HEK293T (cell line): Measurements from ENCODE around the gene EDRF1.

Experiments
- CTCF ChIA-PET: fragments of 350-600 bp; formaldehyde crosslinking; extraction: SDS; loops from one replicate; lab custom pipeline; 2021; ENCODE audit warnings: antibody characterized with exemption, inconsistent platforms; lab: Yijun Ruan, JAX
- POLR2A ChIA-PET: fragments of 350-600 bp; formaldehyde crosslinking; extraction: SDS; loops from one replicate; lab custom pipeline; 2020; ENCODE audit warnings: antibody characterized with exemption, inconsistent platforms; lab: Yijun Ruan, JAX
- DNase-seq: peaks from one replicate; pipeline ENCODE4 v3.0.0; 2012; ENCODE audit warnings: mixed read lengths; ENCODE audit errors: extremely low spot score
- ARNT ChIP-seq: fragments of 450-650 bp; IDR thresholded peaks from 2 replicates; pipeline ENCODE4 v1.6.1; 2017; ENCODE audit warnings: mild to moderate bottlenecking
- BHLHE40 ChIP-seq: fragments of 450-650 bp; IDR thresholded peaks from 2 replicates; pipeline ENCODE4 v1.6.1; 2016; ENCODE audit warnings: mild to moderate bottlenecking, moderate library complexity, borderline replicate concordance
- CTBP1 ChIP-seq: fragments of 450-650 bp; IDR thresholded peaks from 2 replicates; pipeline ENCODE4 v1.6.1; 2016; ENCODE audit warnings: borderline replicate concordance
- ELF4 ChIP-seq: fragments of 450-650 bp; IDR thresholded peaks from 2 replicates; pipeline ENCODE4 v1.6.1; 2017; ENCODE audit warnings: antibody characterized with exemption
- FOXA1 ChIP-seq: fragments of 450-650 bp; IDR thresholded peaks from 2 replicates; pipeline ENCODE4 v1.6.1; 2016; ENCODE audit warnings: mild to moderate bottlenecking
- FOXK2 ChIP-seq: fragments of 450-650 bp; IDR thresholded peaks from 2 replicates; pipeline ENCODE4 v1.6.1; 2016; ENCODE audit warnings: mild to moderate bottlenecking
- FOXM1 ChIP-seq: fragments of 450-650 bp; IDR thresholded peaks from 2 replicates; pipeline ENCODE4 v1.6.1; 2017; ENCODE audit warnings: mild to moderate bottlenecking, borderline replicate concordance
- HDGF ChIP-seq: fragments of 450-650 bp; IDR thresholded peaks from 2 replicates; pipeline ENCODE4 v1.6.1; 2017; ENCODE audit warnings: antibody characterized with exemption, borderline replicate concordance
- L3MBTL2 ChIP-seq: fragments of 450-650 bp; conservative IDR thresholded peaks from 2 replicates; pipeline ENCODE4 v1.6.1; 2016; ENCODE audit warnings: mild to moderate bottlenecking
- LEF1 ChIP-seq: fragments of 450-650 bp; IDR thresholded peaks from 2 replicates; pipeline ENCODE4 v1.6.1; 2017; ENCODE audit warnings: mild to moderate bottlenecking, borderline replicate concordance
- NFRKB ChIP-seq: fragments of 450-650 bp; IDR thresholded peaks from 2 replicates; pipeline ENCODE4 v1.6.1; 2016; ENCODE audit warnings: mild to moderate bottlenecking, moderate library complexity
- SP1 ChIP-seq: fragments of 450-650 bp; IDR thresholded peaks from 2 replicates; pipeline ENCODE4 v1.6.1; 2017
- SUZ12 ChIP-seq: fragments of 450-650 bp; IDR thresholded peaks from 2 replicates; pipeline ENCODE4 v1.6.1; 2016; ENCODE audit warnings: mild to moderate bottlenecking
- TARDBP ChIP-seq: fragments of 450-650 bp; IDR thresholded peaks from 2 replicates; pipeline ENCODE4 v1.6.1; 2016
- ZNF384 ChIP-seq: fragments of 450-650 bp; IDR thresholded peaks from 2 replicates; pipeline ENCODE4 v1.6.1; 2016
- TF ChIP-seq, protein P1 (sequence below): fragments of 450-650 bp; IDR thresholded peaks from 2 replicates; pipeline ENCODE4 v1.6.1; 2016

The EDRF1 gene

DNA sequence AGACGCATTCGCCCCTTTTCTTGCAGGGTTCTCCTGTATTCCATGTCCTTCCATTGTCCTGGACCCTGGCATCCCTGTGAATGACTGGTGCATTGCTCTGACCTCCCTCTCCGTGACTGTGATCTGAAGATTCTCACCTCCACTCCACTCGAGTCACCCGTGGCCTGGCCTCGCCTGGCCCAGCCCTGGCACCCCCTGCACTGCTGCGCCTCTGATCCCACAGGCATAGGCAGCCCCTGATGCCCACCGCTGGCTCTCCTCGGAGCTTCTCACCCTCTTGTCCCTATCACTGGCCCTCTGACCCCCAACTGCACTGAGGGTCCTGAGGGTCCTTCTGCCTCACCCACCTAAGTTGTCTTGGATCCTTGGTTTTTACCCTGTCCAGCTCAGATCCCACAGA is 58.3 kb downstream of the EDRF1 start:
- CTCF ChIA-PET: no interaction called here
- DNase-seq: no peak
- POLR2A ChIA-PET: no interaction called here
- no peak for TF ChIP-seq TARDBP
- no peak for TF ChIP-seq ELF4
- no peak for TF ChIP-seq LEF1
- TF ChIP-seq CTBP1: no peak
- TF ChIP-seq L3MBTL2: no peak
- TF ChIP-seq SP1: no peak
- TF ChIP-seq ARNT: no peak
- no peak for TF ChIP-seq HDGF
- no peak for TF ChIP-seq FOXA1
- no peak for TF ChIP-seq FOXK2
- TF ChIP-seq SUZ12: no peak
- TF ChIP-seq, protein P1, sequence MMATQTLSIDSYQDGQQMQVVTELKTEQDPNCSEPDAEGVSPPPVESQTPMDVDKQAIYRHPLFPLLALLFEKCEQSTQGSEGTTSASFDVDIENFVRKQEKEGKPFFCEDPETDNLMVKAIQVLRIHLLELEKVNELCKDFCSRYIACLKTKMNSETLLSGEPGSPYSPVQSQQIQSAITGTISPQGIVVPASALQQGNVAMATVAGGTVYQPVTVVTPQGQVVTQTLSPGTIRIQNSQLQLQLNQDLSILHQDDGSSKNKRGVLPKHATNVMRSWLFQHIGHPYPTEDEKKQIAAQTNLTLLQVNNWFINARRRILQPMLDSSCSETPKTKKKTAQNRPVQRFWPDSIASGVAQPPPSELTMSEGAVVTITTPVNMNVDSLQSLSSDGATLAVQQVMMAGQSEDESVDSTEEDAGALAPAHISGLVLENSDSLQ: no peak
- no peak for TF ChIP-seq BHLHE40
- no peak for TF ChIP-seq FOXM1
- TF ChIP-seq ZNF384: no peak
- no peak for TF ChIP-seq NFRKB

DNA sequence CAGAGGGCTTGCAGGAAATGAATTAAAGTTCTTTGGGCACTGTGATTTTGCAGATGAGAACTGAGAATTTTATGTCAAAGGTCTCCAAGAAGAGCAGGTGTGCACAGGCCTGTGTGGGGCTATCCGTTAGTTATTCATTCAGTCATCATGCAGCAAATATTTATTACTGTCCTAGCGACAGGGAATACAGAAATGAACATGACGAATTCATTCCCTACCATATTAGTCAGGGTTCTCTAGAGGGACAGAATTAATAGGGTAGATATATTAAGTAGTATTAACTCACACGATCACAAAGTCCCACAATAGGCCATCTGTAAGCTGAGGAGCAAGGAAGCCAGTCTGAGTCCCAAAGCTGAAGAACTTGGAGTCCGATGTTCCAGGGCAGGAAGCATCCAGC is 59.0 kb downstream of the EDRF1 start:
- DNase-seq: no peak

DNA sequence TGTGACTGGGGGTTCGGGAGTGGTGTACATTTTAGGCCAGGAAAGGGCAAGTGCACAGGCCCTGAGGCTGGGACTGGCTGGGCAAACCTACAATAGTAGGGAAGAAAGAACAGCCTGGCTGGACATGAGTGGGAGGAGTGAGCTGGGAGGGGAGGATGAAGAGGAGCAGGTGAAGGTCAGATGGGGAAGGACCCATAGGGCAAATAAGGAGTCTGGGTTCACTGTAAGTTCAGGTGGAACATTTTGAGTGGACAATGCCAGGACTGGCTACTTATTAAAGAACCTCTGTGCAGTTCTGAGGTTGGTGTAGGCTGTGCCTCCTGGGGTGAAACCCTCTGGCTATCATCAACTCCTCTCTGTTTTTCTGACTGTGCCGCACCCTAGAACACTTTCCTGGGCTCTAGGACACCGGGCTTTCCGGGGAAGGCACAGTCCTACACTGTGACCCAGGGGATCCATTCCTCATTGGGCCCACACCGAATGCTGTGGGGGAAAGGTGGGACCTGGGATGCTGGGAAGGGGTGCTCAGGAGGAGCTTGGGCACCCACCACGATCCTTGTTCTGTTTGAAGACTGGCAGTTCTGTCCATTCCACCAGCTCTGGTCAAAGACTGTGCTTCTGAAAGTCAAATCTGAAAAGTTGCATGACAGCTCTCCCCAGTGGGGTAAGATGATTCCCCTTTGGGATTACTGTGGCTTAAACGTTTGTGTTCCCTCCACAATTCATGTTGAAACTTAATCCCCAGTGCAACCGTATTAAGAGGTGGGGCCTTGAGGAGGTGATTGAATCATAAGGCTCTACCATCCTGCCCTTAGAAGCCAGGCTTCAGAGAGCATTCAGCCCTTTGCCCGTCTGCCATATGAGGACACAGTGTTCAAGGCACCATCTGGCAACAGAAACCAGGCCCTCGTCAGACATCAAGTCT is 60.2 kb downstream of the EDRF1 start:
- CTCF ChIA-PET: no interaction called here
- POLR2A ChIA-PET: no interaction called here
- TF ChIP-seq SP1 (no peak), ARNT (no peak), CTBP1 (no peak), BHLHE40 (no peak), FOXK2 (no peak), TARDBP (no peak)
- DNase-seq: no peak

More for the DNA sequence above, 59.0 kb downstream of the EDRF1 start:
- TF ChIP-seq SUZ12 (no peak), ARNT (no peak), LEF1 (no peak), FOXM1 (no peak), CTBP1 (no peak), ELF4 (no peak), ZNF384 (no peak), FOXA1 (no peak), L3MBTL2 (no peak), SP1 (no peak), NFRKB (no peak), TARDBP (no peak), BHLHE40 (no peak)
- TF ChIP-seq, protein P1: no peak
- ChIA-PET CTCF (no interaction called here), POLR2A (no interaction called here)

DNA sequence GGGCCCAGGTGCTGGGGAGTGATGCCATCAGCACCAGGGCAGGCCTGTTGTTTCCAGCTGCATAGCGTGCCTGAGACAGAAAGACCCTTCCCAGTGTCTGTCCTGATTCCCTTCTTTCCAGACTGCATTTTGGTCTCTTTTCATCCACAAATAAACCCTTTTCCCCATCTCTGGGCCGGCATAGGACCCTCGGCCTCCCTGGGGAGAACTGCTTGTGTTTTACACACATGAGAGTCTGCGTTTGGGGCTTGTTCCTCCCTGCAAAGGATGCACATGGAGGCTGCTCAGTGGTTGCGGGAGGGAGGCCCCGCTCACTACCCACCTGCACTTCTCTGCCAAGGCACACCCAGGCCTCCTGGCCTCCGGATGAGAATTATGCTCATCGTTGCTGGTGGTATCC is 61.9 kb downstream of the EDRF1 start:
- CTCF ChIA-PET: no interaction called here
- POLR2A ChIA-PET: no interaction called here
- TF ChIP-seq NFRKB (no peak), ELF4 (no peak), BHLHE40 (no peak), SP1 (no peak), LEF1 (no peak), FOXK2 (no peak), FOXA1 (no peak), ZNF384 (no peak), ARNT (no peak), SUZ12 (no peak), L3MBTL2 (no peak), TARDBP (no peak), FOXM1 (no peak), CTBP1 (no peak), HDGF (no peak)
- TF ChIP-seq, protein P1: no peak
- no peak for DNase-seq

DNA sequence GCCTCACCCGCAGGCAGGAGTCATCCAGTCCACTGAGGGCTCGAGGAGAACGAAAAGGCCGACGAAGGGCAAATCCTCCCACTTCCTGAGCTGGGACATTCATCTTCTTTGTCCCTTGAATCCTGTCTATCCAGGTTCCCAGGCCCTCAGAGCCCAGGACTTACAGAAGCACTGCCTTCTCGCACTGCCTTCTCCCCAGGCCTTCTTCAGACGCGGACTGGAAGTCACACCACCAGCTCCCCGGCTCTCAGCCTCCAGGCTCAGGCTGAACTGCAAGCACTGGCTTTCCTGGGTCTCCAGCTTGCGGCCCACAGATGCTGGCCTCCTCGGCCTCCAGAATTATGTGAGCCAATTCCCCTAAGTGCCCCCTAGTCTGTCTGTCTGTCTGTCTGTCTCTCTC is 62.5 kb downstream of the EDRF1 start:
- ChIA-PET CTCF (no interaction called here), POLR2A (no interaction called here)
- TF ChIP-seq SP1 (no peak), BHLHE40 (no peak), HDGF (no peak), LEF1 (no peak), SUZ12 (no peak), CTBP1 (no peak), FOXM1 (no peak), NFRKB (no peak), FOXA1 (no peak), FOXK2 (no peak), L3MBTL2 (no peak), ARNT (no peak)
- TF ChIP-seq, protein P1: no peak
- DNase-seq: no peak
